ENCODE measurements around the gene GUK1.

Gene GUK1

DNA sequence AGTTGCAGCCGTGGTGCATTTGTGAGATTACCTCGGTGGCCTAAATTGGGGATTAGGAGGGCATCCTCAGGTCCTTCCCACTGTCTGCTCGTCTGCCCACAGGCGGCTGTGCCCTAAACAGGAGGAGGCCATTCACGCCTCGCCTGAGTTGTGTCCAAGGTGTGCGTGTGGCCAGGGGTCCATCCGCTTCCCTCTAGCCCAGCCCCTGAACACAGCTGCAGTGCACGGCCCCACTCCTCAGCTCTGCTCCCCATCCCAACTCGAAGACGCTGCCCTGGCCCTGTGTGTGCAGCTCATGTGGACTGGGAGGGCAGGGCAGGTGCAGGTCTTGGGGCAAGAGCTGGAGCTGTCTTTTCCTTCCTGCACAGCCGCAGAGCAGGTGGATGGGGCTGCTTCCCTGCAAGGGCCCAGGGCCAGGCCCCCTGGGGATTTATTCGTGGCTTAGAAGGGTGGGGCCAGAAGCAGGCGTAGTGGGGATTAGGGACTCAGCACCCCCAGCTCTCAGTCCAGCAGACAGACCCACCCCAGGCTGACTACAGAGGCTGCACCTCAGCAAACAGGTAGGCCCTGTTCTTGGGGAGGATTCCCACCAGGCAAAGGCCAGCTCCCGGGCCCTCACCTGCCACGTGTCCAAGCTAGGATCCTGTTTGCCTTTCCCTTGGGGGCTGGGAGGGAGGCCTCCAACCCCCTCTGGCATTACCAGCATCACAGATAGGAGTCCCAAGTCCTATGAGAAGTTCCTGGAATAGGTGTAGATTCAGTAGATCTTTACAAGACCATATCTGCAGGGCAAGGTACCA lies 4.3 kb downstream of the GUK1 start:
- Histone ChIP-seq H3K4me3 (ENCODE audit: low read length in 2 of 2) (peak overlapping the region in 1 of 2 donors; percentile 46), H3K36me3 (replicated peaks in 1 of 2; ENCODE audit: control insufficient read depth in 2 of 2, insufficient read depth in 2 of 2, low read length in 2 of 2) (peaks cover 0 to 53% of the 10 kb centered on the region in 2 donors), H2BK5ac (ENCODE audit: low read length) (peak overlapping the region; percentile 66), H2AK5ac (ENCODE audit: low read depth, low read length) (peak overlapping the region; percentile 7), H3K23ac (ENCODE audit: low read depth, low read length, poor library complexity) (peak overlapping the region; percentile 73), H3K4me1 (ENCODE audit: control insufficient read depth in 2 of 2, insufficient read depth in 1 of 2, low read depth in 1 of 2, low read length in 2 of 2) (peaks cover 12 to 16% of the 10 kb centered on the region in 2 donors), H3K18ac (ENCODE audit: low read length) (no peak overlapping the region), H4K8ac (ENCODE audit: low read depth, low read length) (no peak overlapping the region), H3K4me2 (ENCODE audit: insufficient read depth, low read length, poor library complexity, severe bottlenecking) (no peak overlapping the region), H3K4ac (ENCODE audit: low read length) (no peak overlapping the region), H3K9ac (ENCODE audit: low read depth, low read length, poor library complexity) (peak overlapping the region; percentile 38), H3K27me3 (ENCODE audit: control insufficient read depth in 3 of 3, insufficient read depth in 3 of 3, low read depth in 1 of 3, low read length in 3 of 3) (no peaks in the 10 kb centered on the region), H3K79me1 (ENCODE audit: low read depth, low read length) (peaks cover 37% of the 10 kb centered on the region), H2AFZ (ENCODE audit: low read length) (no peak overlapping the region), H4K91ac (ENCODE audit: low read depth, low read length, poor library complexity) (no peak overlapping the region), H3K27ac (replicated peaks; ENCODE audit: low read length) (no peak overlapping the region), H3K9me3 (replicated peaks in 1 of 2; ENCODE audit: control insufficient read depth in 2 of 2, insufficient read depth in 1 of 2, low read depth in 1 of 2, low read length in 2 of 2) (no peaks in the 10 kb centered on the region), H2BK120ac (ENCODE audit: low read depth, low read length) (no peak overlapping the region), H3K14ac (ENCODE audit: low read length) (no peak overlapping the region), H2BK12ac (ENCODE audit: low read length) (no peak overlapping the region), H2BK15ac (ENCODE audit: low read length) (peak overlapping the region; percentile 49)
- DNase-seq (ENCODE audit: low spot score) = no peak
- no CpG with 5 or more reads among the region's 16 CpGs for WGBS, 2 donors (ENCODE audit: extremely low coverage in 2 of 2, insufficient read length in 2 of 2, insufficient replicate concordance in 1 of 2)

DNA sequence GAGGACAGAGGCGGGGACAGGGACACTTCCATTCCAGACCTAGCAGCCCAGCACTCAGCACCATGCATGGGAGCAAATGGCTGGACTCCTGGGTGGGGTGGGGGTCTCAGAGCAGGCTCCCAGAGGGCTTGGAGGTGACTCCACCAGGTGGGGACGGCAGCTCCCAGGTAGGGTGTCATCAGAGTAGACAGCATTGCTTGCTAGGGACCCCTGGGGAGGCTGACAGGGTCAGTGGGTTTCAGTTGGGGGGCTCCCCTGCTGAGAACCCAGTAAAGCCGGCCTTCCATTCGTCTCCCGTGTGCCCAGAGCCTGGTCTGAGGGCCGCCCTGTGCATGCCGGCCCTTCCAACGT lies 4.9 kb downstream of the GUK1 start:
- Histone ChIP-seq H2BK120ac (ENCODE audit: low read depth, low read length) (no peak overlapping the region), H3K18ac (ENCODE audit: low read length) (no peak overlapping the region), H3K23ac (ENCODE audit: low read depth, low read length, poor library complexity) (no peak overlapping the region), H3K4me1 (ENCODE audit: control insufficient read depth in 2 of 2, insufficient read depth in 1 of 2, low read depth in 1 of 2, low read length in 2 of 2) (peaks cover 14 to 21% of the 10 kb centered on the region in 2 donors), H3K4me2 (ENCODE audit: insufficient read depth, low read length, poor library complexity, severe bottlenecking) (no peak overlapping the region), H3K27ac (replicated peaks; ENCODE audit: low read length) (no peak overlapping the region), H2BK15ac (ENCODE audit: low read length) (no peak overlapping the region), H3K9me3 (replicated peaks in 1 of 2; ENCODE audit: control insufficient read depth in 2 of 2, insufficient read depth in 1 of 2, low read depth in 1 of 2, low read length in 2 of 2) (no peaks in the 10 kb centered on the region), H4K8ac (ENCODE audit: low read depth, low read length) (no peak overlapping the region), H2BK5ac (ENCODE audit: low read length) (no peak overlapping the region), H3K36me3 (replicated peaks in 1 of 2; ENCODE audit: control insufficient read depth in 2 of 2, insufficient read depth in 2 of 2, low read length in 2 of 2) (peaks cover 0 to 53% of the 10 kb centered on the region in 2 donors), H3K4ac (ENCODE audit: low read length) (no peak overlapping the region), H3K9ac (ENCODE audit: low read depth, low read length, poor library complexity) (no peak overlapping the region), H3K14ac (ENCODE audit: low read length) (no peak overlapping the region), H4K91ac (ENCODE audit: low read depth, low read length, poor library complexity) (no peak overlapping the region), H2AFZ (ENCODE audit: low read length) (no peak overlapping the region), H3K27me3 (ENCODE audit: control insufficient read depth in 3 of 3, insufficient read depth in 3 of 3, low read depth in 1 of 3, low read length in 3 of 3) (no peaks in the 10 kb centered on the region), H3K79me1 (ENCODE audit: low read depth, low read length) (peaks cover 37% of the 10 kb centered on the region), H3K4me3 (ENCODE audit: low read length in 2 of 2) (no peak overlapping the region), H2BK12ac (ENCODE audit: low read length) (no peak overlapping the region), H2AK5ac (ENCODE audit: low read depth, low read length) (no peak overlapping the region)
- no CpG with 5 or more reads among the region's 8 CpGs for WGBS, 2 donors (ENCODE audit: extremely low coverage in 2 of 2, insufficient read length in 2 of 2, insufficient replicate concordance in 1 of 2)
- DNase-seq (ENCODE audit: low spot score) = no peak

- H3K9me3 ChIP-seq (replicated peaks in 1 of 2; ENCODE audit: control insufficient read depth in 2 of 2, insufficient read depth in 1 of 2, low read depth in 1 of 2, low read length in 2 of 2) = no peaks in the 10 kb centered on the region
- peak overlapping the region; percentile 31 for H3K23ac ChIP-seq (ENCODE audit: low read depth, low read length, poor library complexity)
- H3K79me1 ChIP-seq (ENCODE audit: low read depth, low read length) = peaks cover 33% of the 10 kb centered on the region
- no peak overlapping the region for H2BK12ac ChIP-seq (ENCODE audit: low read length)
- H2BK15ac ChIP-seq (ENCODE audit: low read length) = no peak overlapping the region
- no peak overlapping the region for H3K4me3 ChIP-seq (ENCODE audit: low read length in 2 of 2)
- no peak overlapping the region for H2AK5ac ChIP-seq (ENCODE audit: low read depth, low read length)
- H2AFZ ChIP-seq (ENCODE audit: low read length) = no peak overlapping the region
- no peak overlapping the region for H3K4ac ChIP-seq (ENCODE audit: low read length)
- H4K8ac ChIP-seq (ENCODE audit: low read depth, low read length) = no peak overlapping the region
- H3K14ac ChIP-seq (ENCODE audit: low read length) = no peak overlapping the region
- DNase-seq (ENCODE audit: low spot score) = no peak
- H3K4me2 ChIP-seq (ENCODE audit: insufficient read depth, low read length, poor library complexity, severe bottlenecking) = no peak overlapping the region
- H3K18ac ChIP-seq (ENCODE audit: low read length) = no peak overlapping the region
- no peak overlapping the region for H4K91ac ChIP-seq (ENCODE audit: low read depth, low read length, poor library complexity)
- H3K36me3 ChIP-seq (replicated peaks in 1 of 2; ENCODE audit: control insufficient read depth in 2 of 2, insufficient read depth in 2 of 2, low read length in 2 of 2) = peaks cover 0 to 53% of the 10 kb centered on the region in 2 donors
- no peak overlapping the region for H2BK120ac ChIP-seq (ENCODE audit: low read depth, low read length)
- H2BK5ac ChIP-seq (ENCODE audit: low read length) = no peak overlapping the region
- H3K4me1 ChIP-seq (ENCODE audit: control insufficient read depth in 2 of 2, insufficient read depth in 1 of 2, low read depth in 1 of 2, low read length in 2 of 2) = peaks cover 14 to 28% of the 10 kb centered on the region in 2 donors
- H3K27me3 ChIP-seq (ENCODE audit: control insufficient read depth in 3 of 3, insufficient read depth in 3 of 3, low read depth in 1 of 3, low read length in 3 of 3) = no peaks in the 10 kb centered on the region
- no CpG with 5 or more reads among the region's 31 CpGs for WGBS, 2 donors (ENCODE audit: extremely low coverage in 2 of 2, insufficient read length in 2 of 2, insufficient replicate concordance in 1 of 2)
- no peak overlapping the region for H3K9ac ChIP-seq (ENCODE audit: low read depth, low read length, poor library complexity)
- no peak overlapping the region for H3K27ac ChIP-seq (replicated peaks; ENCODE audit: low read length)
These were observed 5.7 kb downstream of the GUK1 start for GRCh38 chr1:228145463-228146416.
